ENCODE results near the gene NPC2.

The NPC2 gene

DNA sequence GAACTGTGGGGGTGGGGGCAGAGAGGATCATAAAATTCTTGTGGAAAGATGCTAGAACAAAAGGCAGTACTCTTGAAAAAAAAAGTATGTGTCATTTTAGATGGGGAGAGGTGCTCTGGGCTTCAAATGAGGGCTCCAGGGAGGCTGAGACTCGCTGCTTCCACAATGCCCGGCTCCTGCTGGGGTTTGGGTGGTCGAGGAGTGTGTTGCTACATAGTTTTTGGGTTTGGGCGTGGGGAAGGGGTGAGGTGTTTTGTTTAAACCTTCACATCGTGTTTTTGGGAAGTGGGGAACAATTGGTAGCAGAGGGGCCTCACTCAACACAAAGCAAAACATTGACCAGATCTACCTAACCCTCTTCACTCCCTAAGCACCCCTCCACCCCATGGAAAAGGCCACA is 8.6 kb upstream of the NPC2 start:
- DNase-seq = no peak

- DNase-seq = peak; percentile 84
These were observed 8.1 kb upstream of the NPC2 start for GRCh38 chr14:74501135-74501614.

GRCh38 chr14:74500417-74501134 is 7.5 kb upstream of the NPC2 start:
- DNase-seq = peak; percentile 61

GRCh38 chr14:74495356-74495755 is 2.3 kb upstream of the NPC2 start:
- no peak for DNase-seq

DNA sequence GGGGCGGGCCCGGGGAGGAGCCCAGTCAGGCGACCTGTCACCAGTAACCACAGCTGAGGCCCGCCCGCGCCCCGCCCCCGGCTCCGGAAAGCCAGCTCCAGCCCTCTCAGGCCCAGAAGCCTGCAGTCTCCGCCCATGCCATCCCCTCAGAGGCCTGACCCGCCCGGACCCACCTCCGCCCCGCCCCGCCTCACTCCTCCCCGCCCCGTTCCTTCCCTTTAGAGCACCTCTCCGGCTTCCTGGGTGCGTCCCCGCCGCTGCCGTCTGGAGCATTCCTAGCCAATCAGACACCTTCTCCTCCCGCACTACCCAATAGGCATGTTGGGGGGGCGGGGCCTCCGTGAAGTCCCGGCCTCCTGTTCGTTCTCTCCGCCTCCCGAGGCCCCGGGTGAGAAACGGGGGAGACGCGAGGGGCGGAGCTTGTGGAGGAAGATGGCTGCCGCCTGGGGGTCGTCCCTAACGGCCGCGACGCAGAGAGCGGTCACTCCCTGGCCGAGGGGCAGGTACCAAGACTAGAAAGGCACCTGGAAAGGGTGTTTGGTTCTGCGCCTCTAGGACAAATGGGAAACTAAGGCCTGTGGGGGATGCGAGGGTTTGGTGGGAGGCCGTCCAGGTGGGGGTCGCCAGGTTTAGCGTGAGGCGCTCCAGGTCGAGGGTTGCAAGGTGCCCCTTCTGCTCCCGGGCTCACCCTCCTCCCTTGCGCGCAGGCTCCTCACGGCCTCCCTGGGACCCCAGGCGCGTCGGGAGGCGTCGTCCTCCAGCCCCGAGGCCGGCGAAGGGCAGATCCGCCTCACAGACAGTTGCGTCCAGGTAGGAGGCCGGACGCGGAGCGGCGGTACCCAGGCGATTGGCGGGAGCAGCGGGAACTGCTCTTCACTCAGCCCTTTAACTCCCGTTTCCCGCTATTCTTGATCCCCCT is 497 bp upstream of the NPC2 start, which contains the start of gene ISCA2:
ISCA2 (plus strand) TSS at position 423 of the 919 bp plus-strand sequence; CDS start at position 433, 10 bp downstream.
- DNase-seq = peak; percentile 100

- peak; percentile 19 for DNase-seq
These were observed 939 bp downstream of the NPC2 start for GRCh38 chr14:74491956-74492775.

DNA sequence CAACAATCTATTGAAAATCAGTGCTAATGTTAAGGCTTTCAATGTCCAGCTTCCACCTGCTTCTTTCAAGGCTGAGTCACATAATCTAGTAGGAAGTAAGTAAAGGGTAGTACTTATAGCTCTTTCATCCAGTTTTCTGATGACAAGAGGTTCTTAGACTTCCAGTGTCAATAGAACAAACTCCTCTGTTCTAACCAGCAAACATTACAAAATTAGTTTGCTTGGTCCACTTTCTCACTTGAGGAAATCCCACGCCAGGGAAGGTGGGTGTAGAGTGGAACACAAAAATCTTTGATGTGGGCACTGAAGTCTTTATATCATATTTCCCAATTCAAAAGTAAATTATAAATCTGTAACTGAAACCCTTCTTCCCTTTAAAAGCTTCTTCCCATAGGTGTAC is 2.6 kb downstream of the NPC2 start:
- no peak for DNase-seq

DNA sequence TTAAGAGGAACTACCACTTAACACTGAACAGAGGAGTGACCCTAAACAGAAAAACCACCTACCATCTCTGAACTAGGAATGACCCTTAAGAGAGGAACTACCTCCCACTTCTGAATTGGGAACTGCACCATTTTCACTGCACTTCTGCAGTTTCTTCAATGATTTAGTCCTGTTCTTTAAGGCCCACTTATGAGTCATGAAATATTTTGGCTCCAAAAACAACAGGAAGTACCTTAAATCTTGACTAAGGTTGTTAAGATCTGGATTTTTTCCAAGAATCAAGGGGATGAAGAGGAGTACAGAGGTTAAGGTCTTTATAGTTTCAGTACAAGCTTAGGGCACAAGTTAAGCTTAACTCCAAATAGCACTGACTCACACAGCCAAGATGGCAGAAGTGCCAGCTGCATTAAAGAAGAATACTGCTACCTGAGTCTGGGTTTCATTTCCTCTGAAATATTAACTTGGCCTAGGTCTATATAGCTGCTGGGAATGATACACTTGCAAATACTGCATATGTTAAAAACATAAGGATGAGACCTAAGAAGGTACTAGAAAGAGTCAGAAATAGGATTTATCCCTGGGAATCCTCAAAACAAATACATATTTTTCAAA is 4.2 kb downstream of the NPC2 start:
- DNase-seq = no peak

- no peak for DNase-seq
These were observed 6.9 kb downstream of the NPC2 start for GRCh38 chr14:74486164-74486563.

DNA sequence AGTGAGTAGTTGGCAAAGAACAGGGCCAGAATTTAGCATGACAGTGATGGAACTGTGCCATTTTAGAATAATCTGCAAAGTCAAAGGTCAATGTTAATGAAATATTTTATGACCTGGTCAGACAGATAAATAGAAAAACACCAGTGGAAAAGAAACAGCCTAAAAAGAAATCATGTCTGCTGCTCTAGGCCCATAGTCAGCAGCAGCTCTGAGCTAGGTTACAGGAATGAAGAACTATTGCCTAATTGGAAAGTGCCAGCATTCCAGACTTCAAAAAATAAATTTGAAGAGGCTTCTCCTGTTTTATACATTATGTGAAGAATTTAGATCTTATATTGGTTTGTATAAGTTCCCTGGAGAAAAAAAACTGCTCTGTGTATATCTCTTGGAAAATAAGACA is 9.8 kb downstream of the NPC2 start:
- no peak for DNase-seq

DNA sequence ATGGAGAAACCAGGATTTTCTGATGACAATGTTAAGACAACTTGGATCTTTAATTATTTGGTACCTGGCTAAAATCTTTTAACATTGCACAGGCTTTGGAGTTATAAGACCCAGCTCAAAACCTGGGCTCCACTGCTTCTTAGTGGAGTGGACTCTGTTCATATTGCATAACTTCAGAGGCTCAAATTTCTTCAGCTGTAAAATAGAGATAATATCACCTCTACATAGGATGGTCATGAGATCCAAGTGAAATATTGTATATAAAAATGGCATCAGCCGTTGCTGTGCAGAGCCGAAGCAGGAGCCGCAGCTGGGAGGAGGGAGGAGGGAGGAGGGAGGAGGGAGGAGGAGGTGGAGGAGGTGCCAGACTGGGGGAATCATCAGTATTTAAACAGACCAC is 10.5 kb downstream of the NPC2 start:
- no peak for DNase-seq

DNA sequence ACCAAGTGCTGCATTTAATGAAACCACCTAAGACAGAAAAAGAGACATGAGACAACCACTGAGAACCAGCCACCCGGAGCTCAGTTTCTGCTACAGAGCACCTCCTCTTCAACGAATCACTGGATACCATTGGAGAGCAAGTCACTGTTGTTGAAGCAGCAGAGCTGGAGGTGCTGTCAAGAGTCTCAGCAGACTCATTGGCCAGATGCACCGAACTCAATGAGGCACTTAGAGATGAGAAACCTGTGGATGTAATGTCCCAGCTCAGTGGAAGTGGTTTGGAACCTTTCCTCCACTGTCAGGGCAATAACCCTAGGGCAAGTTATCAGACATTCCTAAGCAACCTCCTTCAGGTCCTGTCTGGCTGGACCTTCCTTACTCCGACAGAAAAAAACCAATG is 13.1 kb downstream of the NPC2 start:
- no peak for DNase-seq

DNA sequence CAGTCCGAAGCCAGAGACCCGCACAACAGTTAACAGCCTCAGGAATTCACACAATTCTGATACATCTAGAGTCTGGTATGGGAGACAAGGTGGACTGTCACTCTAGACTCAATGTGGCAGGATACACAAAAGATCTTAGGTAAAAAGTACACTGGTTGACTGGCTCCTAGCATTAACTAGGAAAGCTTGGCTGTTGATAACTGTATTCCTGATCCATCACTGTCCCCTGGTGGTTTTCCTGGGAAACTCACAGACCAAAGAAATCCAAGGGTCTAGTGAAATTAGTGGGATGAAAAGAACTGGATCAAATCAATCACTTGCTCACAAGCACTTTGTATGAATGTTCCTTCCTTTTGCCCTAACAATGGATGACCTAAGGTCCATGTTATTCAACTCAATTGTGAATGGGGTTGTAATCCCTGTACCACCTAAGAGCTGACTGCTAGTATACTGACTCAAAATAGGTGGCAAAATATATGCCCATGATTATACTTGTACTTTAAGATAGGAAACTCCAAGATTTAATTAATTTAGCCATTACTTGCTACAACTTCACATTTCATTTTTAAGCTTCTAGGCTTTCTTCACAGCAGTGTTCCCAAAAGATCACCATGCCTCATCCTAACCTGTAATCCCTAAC is 14.0 kb downstream of the NPC2 start:
- peak; percentile 53 for DNase-seq

DNA sequence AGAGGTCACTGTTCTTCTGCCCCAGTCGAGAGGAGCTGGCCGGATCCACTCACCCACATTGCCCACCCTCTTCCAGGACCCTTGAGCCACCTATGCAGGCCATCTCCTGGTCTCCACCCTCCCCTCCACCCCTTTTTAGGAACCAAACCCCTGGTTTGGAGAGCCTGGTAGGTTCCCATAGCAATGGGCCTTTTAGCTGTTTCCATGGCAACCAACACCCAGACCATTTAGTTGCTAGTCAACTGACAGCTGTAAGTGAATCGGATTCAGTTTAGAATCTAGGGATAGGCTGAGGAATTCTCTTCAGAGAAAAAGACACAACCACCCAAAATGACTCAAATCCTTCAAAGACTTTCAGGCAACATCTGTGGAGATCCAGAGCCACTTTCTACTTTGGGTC is 16.5 kb downstream of the NPC2 start:
- peak; percentile 16 for DNase-seq

DNA sequence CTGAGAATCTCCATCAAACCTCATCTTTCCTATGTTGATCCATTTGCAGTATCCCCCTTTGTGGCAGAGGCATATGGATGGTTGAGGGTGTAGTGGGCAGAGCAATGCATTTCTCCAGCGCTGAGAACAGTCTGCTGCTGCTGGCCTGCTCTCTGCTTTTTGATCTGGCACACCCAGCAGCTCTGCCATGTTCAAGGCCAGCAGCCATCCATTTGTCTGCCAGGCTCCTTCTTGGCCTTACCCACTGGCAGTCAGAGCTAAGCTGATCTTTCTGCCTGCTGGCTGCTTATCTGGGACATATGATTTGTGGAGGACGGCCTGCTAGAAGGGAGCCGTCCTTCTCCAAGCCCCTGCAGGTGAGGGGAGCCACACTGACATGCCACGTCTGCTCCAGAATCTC is 17.0 kb downstream of the NPC2 start:
- DNase-seq = no peak

DNA sequence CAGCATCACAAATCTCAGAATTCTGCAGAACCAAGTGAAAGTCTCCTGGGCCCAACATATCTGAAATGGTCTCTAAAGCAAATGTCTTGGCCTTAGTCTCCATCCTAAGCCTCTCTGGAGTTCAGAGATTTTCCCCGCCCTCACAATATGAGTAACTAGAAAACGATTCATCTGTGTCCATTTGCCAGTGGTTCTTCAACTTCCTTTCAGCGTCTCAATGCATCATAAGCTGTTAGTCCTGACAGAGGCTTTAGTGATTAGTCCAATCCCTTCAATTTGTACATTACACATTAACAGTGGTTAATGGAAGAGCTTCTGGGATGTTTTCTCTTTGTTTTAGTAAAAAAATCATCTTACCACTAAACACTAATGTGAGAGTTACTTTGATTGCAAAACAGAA is 17.4 kb downstream of the NPC2 start:
- no peak for DNase-seq

GRCh38 chr14:74474376-74474775 is 18.7 kb downstream of the NPC2 start:
- DNase-seq = no peak

- no peak for DNase-seq
These were observed 20.5 kb downstream of the NPC2 start for GRCh38 chr14:74472601-74473000.

DNA sequence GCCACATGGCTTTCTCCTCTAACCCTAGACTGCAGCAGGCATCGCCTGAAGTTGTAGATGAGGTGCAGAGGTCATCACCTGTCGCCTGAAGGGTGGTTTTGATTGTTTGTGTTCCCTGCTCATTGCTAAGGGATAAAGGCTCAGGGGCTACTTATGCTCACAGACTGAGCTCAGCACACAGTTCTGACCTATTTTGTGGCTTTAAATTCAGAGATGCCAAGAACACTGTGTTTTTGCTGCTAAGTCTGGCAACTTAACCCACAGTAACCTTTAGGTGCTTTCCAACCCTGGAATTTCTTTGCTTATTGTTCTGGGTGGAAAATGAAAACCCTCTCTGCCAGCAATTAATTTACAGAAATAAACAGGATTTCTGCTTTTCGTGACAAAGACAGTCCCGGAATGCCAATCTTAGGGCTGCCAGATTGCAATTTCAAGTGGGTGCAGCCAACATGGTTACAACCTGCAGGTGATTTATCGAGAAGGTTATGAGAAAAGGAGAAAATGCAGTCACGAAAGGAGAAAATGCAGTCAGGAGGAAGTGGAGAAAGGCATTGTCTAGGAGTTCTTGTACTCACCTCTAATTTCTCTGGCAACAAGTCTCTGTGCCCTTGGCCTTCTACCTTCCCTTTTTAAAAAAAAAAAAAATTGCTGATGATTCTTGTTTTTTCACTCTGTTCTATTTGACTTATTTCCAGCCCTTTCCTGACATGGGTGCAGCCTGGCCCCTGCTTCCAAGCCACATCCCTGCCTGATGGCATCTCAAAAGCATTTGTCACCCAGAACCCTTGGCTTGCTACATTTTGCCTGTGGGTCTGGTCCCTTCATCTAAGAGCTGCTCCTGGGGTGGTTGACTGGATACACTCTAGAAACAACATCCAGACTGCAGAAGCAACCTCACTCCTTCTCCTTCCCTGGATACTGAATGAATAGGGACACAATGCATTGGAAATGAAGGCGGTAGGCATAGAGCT is 23.3 kb downstream of the NPC2 start:
- no peak for DNase-seq

DNA sequence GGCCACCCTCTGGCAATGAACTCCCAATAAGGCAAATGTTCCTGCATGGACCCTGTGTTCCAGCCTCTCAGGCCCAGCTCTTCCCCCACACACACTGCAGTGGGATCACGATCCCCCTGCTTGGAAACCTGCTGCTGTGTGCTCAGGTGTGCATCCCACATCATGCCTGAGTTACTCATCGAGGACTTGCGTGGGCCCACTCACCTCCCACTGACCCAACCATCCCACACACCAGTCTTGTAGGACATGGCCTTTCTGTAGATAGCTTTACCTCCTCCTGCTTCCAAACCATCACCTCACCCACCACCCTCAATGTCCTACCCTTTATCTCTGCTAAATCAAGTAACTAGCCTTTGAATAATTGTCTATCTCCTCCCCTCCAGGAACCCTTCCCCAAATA is 24.6 kb downstream of the NPC2 start:
- DNase-seq = no peak

GRCh38 chr14:74465335-74465734 is 27.8 kb downstream of the NPC2 start:
- DNase-seq = no peak
